Measurements from ENCODE around the gene DMRT2. TPM values are rescaled to one million over a fixed set of nuclear protein-coding genes. Genes with fewer than 3 reads are reported as not detected.

DMRT2 gene
- total and polyA plus RNA-seq, 11 donors, result 0.11 to 0.72 (median 0.32) TPM; not detected in 5

GRCh38 chr9:1044643-1045042 lies 5.5 kb upstream of the DMRT2 start:
- Histone ChIP-seq H3K36me3 (no peaks in the 10 kb centered on the region), H3K9me3 (no peaks in the 10 kb centered on the region), H3K27me3 (peaks cover 50 to 100% (median 96%) of the 10 kb centered on the region in 9 donors), H3K27ac (no peak overlapping the region), H3K4me3 (no peak overlapping the region), H3K4me1 (peaks cover 0 to 36% (median 9%) of the 10 kb centered on the region in 12 donors)
- DNase-seq (peak in 2 of 5 donors; percentile 28 to 34), ATAC-seq (peak in 2 of 4 donors; percentile 17 to 53)
- 6 to 15% (median 8%) methylated on average over 9 to 11 of the region's 11 CpGs for WGBS, 4 donors
- intact Hi-C loops (cut with DNase I), result no loop called here
- TF ChIP-seq POLR2A (IDR thresholded peaks at IDR 0.05) (no peak), CTCF (IDR thresholded peaks at IDR 0.05) (no peak)

GRCh38 chr9:1046639-1047572 lies 3.3 kb upstream of the DMRT2 start:
- intact Hi-C loops (cut with DNase I), result no loop called here
- H3K27ac ChIP-seq, result no peak overlapping the region
- WGBS, 4 donors, result 9 to 23% (median 18%) methylated on average over 34 to 36 of the region's 36 CpGs
- H3K36me3 ChIP-seq, result no peaks in the 10 kb centered on the region
- peak overlapping the region in 8 of 12 donors; percentile 39 to 60 (median 46) for H3K4me3 ChIP-seq
- TF ChIP-seq POLR2A (IDR thresholded peaks at IDR 0.05), result no peak
- no peak for TF ChIP-seq CTCF (IDR thresholded peaks at IDR 0.05)
- no peaks in the 10 kb centered on the region for H3K9me3 ChIP-seq
- ATAC-seq (no peak), DNase-seq (no peak)
- H3K4me1 ChIP-seq, result peaks cover 0 to 56% (median 17%) of the 10 kb centered on the region in 12 donors
- H3K27me3 ChIP-seq, result peaks cover 53 to 100% (median 96%) of the 10 kb centered on the region in 9 donors

GRCh38 chr9:1047591-1048230 lies 2.4 kb upstream of the DMRT2 start:
- TF ChIP-seq CTCF (IDR thresholded peaks at IDR 0.05) (no peak), POLR2A (IDR thresholded peaks at IDR 0.05) (no peak)
- Histone ChIP-seq H3K27ac (no peak overlapping the region), H3K27me3 (peaks cover 53 to 100% (median 96%) of the 10 kb centered on the region in 9 donors), H3K4me3 (peak overlapping the region; percentile 18 to 60 (median 40)), H3K36me3 (no peaks in the 10 kb centered on the region), H3K9me3 (no peaks in the 10 kb centered on the region), H3K4me1 (peaks cover 0 to 64% (median 18%) of the 10 kb centered on the region in 12 donors)
- DNase-seq, result peak in 1 of 5 donors; percentile 27
- ATAC-seq, result no peak
- 3 to 7% (median 4%) methylated on average over 22 to 23 of the region's 23 CpGs for WGBS, 4 donors
- intact Hi-C loops (cut with DNase I), result no loop called here

GRCh38 chr9:1048231-1048619 lies 1.9 kb upstream of the DMRT2 start:
- peak overlapping the region; percentile 18 to 60 (median 40) for H3K4me3 ChIP-seq
- H3K9me3 ChIP-seq, result no peaks in the 10 kb centered on the region
- TF ChIP-seq CTCF (IDR thresholded peaks at IDR 0.05) (no peak), POLR2A (IDR thresholded peaks at IDR 0.05) (no peak)
- 14 to 28% (median 19%) methylated on average over 8 of the region's 8 CpGs for WGBS, 4 donors
- no peaks in the 10 kb centered on the region for H3K36me3 ChIP-seq
- DNase-seq (no peak), ATAC-seq (no peak)
- intact Hi-C loops (cut with DNase I), result no loop called here
- peaks cover 55 to 100% (median 96%) of the 10 kb centered on the region in 9 donors for H3K27me3 ChIP-seq
- H3K4me1 ChIP-seq, result peaks cover 0 to 67% (median 18%) of the 10 kb centered on the region in 12 donors
- H3K27ac ChIP-seq, result no peak overlapping the region

Data from heart left ventricle (tissue), 16 donors.